Activated CD4-positive, alpha-beta T cell treated with anti-CD3 and anti-CD28 coated beads, Interleukin-2, amount 10 ng/mL, durations not matched to agents 24 days and 14 days (primary cell): ENCODE measurements around the gene USH2A. TPM values are rescaled to one million over a fixed set of nuclear protein-coding genes. Genes with fewer than 3 reads are reported as not detected.

Source experiments
- DNase-seq: peaks from one replicate; pipeline ENCODE4 v3.0.0; 2022
- H3K27ac Mint-ChIP-seq: one replicate; pipeline ENCODE4 v1.8.0; 2022; ENCODE audit warnings: mild to moderate bottlenecking, mixed read lengths
- H3K27me3 Mint-ChIP-seq: one replicate; pipeline ENCODE4 v1.8.0; 2022; ENCODE audit warnings: mixed read lengths
- H3K36me3 Mint-ChIP-seq: one replicate; pipeline ENCODE4 v1.8.0; 2022; ENCODE audit warnings: low read depth, mild to moderate bottlenecking, mixed read lengths
- H3K4me1 Mint-ChIP-seq: one replicate; pipeline ENCODE4 v1.8.0; 2021; ENCODE audit warnings: mixed read lengths
- H3K4me3 Mint-ChIP-seq: one replicate; pipeline ENCODE4 v1.8.0; 2022; ENCODE audit warnings: mild to moderate bottlenecking, moderate library complexity, mixed read lengths
- H3K9me3 Mint-ChIP-seq: one replicate; pipeline ENCODE4 v1.8.0; 2021; ENCODE audit warnings: mixed read lengths
- intact Hi-C: fragments of 100-400 bp; cut with micrococcal nuclease; formaldehyde crosslinking; loops from one replicate; pipeline ENCODE4 v1.15.1; 2023
- total RNA-seq: library from RNA; stranded (reverse); gene quantifications from 2 replicates; pipeline ENCODE4 v1.2.3, GENCODE V29; 2022

Gene USH2A
- total RNA-seq, 1 donor from 2014 or later = not detected

DNA sequence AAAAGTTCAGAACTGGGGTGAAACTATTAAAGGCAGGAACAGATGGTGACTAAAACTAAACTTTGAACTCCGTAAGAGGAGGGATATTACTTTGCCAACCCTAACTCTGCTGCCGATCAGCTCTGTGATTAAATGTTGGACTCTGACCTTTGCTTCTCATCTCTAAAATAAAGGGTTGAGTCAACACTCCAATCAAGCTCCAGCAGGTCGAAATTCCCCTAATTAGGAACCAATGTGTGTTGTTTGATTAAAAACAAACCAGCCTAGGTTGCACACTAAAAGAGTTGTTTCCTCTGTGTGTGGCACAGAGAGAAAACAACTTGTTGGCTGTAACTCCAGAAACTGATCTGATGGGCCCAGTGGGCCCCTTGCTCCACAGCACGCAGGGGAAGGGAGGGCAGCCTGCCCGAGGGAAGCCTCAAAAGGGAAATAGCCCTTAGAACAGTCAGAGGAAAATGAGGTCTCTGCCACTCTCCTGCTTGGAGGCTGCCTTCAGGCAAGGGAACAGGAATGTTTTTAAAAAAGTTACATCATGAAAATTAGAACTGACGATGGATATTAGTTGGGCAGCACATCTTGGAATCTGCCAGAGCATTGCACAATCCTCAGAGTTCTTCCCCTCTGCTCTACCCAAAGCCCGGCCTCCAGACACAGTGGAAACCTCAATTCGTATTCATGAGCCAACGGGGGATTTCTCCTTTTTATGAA is 786.8 kb downstream of the USH2A start:
- H3K4me3 Mint-ChIP-seq = no peak overlapping the region
- H3K4me1 Mint-ChIP-seq = no peaks in the 10 kb centered on the region
- no peaks in the 10 kb centered on the region for H3K36me3 Mint-ChIP-seq
- no peaks in the 10 kb centered on the region for H3K27me3 Mint-ChIP-seq
- H3K9me3 Mint-ChIP-seq = no peaks in the 10 kb centered on the region
- H3K27ac Mint-ChIP-seq = no peak overlapping the region
- DNase-seq = no peak
- intact Hi-C loops = no loop called here

DNA sequence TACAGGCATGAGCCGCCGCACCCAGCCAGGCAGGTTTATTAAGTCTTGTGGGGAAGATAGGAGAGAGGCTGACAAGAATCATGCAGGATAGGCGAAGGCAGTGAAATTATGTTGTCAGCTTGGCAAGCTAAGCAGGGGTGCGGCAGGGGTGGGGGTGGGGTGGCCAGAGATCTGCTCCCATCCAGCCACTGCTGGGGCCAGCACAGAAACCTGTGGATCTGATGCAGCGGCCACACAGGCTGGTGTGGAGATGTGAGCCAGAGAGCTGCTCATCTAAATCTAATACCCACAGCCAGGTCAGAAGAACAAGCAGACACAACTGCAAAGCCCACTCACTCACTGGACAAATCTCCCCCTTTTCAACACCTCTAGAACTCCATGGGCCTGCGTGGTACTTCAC is 787.4 kb downstream of the USH2A start:
- no peaks in the 10 kb centered on the region for H3K36me3 Mint-ChIP-seq
- intact Hi-C loops = no loop called here

DNA sequence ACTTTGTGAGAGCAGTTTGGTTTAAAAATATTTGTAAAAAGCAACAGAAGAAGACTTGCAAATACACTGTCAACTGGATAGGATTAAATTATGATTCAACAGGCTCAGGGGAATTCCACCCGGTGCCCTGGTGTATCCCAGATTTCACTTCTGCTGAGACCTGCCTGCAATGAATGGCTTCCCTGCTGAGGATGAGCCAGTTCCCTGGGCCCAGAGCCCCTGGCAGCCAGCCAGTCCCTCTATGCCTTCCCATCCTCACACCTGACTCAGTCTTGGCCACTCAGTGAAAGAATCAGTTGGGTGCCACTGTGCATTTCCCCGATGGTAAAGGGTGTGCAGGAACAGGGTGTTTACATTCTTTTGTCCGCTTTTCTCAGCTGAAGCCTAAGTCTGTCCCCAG is 791.8 kb downstream of the USH2A start:
- H3K36me3 Mint-ChIP-seq = no peaks in the 10 kb centered on the region
- H3K27ac Mint-ChIP-seq = no peak overlapping the region
- H3K9me3 Mint-ChIP-seq = no peaks in the 10 kb centered on the region
- DNase-seq = no peak
- no peaks in the 10 kb centered on the region for H3K27me3 Mint-ChIP-seq
- intact Hi-C loops = no loop called here
- H3K4me1 Mint-ChIP-seq = no peaks in the 10 kb centered on the region
- no peak overlapping the region for H3K4me3 Mint-ChIP-seq

More for the DNA sequence above, 787.4 kb downstream of the USH2A start:
- Mint-ChIP-seq H3K4me1 (no peaks in the 10 kb centered on the region), H3K27ac (no peak overlapping the region), H3K9me3 (no peaks in the 10 kb centered on the region), H3K4me3 (no peak overlapping the region), H3K27me3 (no peaks in the 10 kb centered on the region)
- DNase-seq = no peak

DNA sequence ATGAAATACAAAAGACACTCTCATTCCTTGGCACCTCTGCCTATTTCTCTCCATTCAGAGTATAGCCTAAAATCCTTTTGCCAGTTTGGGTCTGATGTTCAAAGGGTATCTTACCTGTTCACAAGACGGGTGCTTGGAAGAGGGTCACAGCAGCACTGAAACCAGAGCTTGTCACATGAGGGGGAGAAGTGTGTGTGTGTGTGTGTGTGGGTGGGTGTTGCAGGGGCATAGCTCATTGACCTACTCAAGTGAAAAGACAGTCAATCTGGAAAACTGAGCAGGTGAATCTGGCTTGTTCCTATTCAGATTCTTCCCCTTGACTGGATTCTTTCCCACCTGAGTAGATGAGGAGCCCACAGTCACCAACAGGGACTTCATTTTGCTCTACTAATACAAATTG is 792.2 kb downstream of the USH2A start:
- intact Hi-C loops = no loop called here
- Mint-ChIP-seq H3K27ac (no peak overlapping the region), H3K27me3 (no peaks in the 10 kb centered on the region), H3K36me3 (no peaks in the 10 kb centered on the region), H3K9me3 (no peaks in the 10 kb centered on the region), H3K4me1 (no peaks in the 10 kb centered on the region), H3K4me3 (no peak overlapping the region)
- DNase-seq = no peak

DNA sequence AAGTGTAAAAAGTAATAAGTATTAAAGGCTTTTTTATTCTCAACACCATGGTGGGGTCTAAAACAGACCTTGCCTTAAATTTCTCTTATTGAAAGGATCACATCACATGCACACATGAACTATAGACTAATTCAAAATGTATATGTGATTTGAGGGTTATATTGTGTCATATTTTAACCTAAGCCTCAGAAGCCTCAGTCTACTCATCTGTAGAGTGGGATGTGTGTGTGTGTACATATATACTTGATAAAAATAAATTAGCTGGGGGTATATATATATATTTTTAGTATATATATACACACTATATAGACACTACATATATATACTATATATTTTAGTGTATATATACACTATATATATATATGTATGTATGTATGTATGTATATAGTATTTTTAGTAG is 797.3 kb downstream of the USH2A start:
- intact Hi-C loops = no loop called here
- Mint-ChIP-seq H3K9me3 (no peaks in the 10 kb centered on the region), H3K36me3 (no peaks in the 10 kb centered on the region), H3K4me3 (no peak overlapping the region), H3K4me1 (no peaks in the 10 kb centered on the region), H3K27ac (no peak overlapping the region), H3K27me3 (no peaks in the 10 kb centered on the region)
- DNase-seq = no peak

DNA sequence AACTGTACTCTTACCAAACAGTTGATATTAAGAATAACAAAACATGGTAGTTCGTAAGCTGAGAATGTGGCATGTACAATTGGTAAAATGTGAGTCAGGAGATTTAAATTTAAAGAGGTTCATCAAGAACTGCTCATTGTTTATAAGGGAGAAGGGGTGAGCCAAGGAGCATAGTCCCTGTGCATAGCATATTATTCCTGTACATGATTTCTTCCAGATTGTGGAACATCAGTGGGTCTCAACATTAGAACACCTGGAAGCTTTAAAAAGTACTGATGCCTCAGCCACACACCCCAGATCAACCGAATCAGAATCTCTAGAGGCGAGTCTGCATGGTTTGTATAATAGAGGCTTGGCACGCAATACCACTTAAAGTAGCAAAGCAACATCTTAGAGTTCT is 800.1 kb downstream of the USH2A start:
- H3K27ac Mint-ChIP-seq = no peak overlapping the region
- peaks cover 3% of the 10 kb centered on the region for H3K36me3 Mint-ChIP-seq
- intact Hi-C loops = no loop called here
- no peaks in the 10 kb centered on the region for H3K4me1 Mint-ChIP-seq
- H3K4me3 Mint-ChIP-seq = no peak overlapping the region
- no peaks in the 10 kb centered on the region for H3K27me3 Mint-ChIP-seq
- DNase-seq = no peak
- no peaks in the 10 kb centered on the region for H3K9me3 Mint-ChIP-seq

DNA sequence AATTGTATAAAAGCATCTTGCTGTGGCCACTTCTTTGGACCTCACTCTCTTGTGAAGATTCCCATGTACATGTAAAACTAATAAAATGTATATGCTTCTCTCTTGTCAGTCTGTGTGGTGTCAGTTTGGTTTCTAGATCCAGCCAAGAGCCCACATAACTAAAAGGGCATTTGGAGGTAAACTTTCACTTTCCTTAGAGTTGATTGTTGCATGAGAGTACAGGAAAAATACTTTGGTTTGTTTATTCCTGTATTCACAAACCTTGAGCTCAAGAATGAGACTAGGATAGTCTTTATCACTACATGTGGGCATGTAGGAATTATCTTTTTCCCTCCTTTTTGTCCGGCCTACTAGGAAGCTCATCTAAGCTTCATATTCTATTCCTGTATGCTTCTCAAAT is 805.3 kb downstream of the USH2A start:
- no peak overlapping the region for H3K27ac Mint-ChIP-seq
- H3K4me1 Mint-ChIP-seq = peaks cover 4% of the 10 kb centered on the region
- H3K27me3 Mint-ChIP-seq = no peaks in the 10 kb centered on the region
- H3K4me3 Mint-ChIP-seq = no peak overlapping the region
- intact Hi-C loops = no loop called here
- H3K36me3 Mint-ChIP-seq = peaks cover 6% of the 10 kb centered on the region
- DNase-seq = no peak
- H3K9me3 Mint-ChIP-seq = no peaks in the 10 kb centered on the region

DNA sequence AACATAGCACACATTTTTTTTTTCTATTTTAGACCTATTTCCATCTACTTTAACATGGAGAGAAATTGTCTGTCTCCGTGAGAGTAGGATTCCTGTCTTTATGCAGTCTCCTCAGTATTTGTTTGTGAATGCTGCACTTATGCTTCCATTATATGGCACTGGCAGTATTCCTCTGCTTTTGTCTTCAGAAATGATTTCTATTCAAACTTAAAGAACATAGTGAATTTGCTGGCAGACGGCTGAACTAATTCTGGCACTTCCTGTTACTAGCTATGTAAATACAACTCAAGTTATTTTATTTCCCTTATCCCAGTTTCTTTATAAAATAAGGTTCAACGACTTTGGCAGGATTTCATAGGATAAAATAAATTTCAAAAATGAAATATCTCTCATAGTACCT is 810.9 kb downstream of the USH2A start:
- H3K4me3 Mint-ChIP-seq = no peak overlapping the region
- H3K36me3 Mint-ChIP-seq = peaks cover 6% of the 10 kb centered on the region
- no peak overlapping the region for H3K27ac Mint-ChIP-seq
- DNase-seq = no peak
- intact Hi-C loops = no loop called here
- H3K9me3 Mint-ChIP-seq = no peaks in the 10 kb centered on the region
- H3K4me1 Mint-ChIP-seq = no peaks in the 10 kb centered on the region
- H3K27me3 Mint-ChIP-seq = no peaks in the 10 kb centered on the region

DNA sequence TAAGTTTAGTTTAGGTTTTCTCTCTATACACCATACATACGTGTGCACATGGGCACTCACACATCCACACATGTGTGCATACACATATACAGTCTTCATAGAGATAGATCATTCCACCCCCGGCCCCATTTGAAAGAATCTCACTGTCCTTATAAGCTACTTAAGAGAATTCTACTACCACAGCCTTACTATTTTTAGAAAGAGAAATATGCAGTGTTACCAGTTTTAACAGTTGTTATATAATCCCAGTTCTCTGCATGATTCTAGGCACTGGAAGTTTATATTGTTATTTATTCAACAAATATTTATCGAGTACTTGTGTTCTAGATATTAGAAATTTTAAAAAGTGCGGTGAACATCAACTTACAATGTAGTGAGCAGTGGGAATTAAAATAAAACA is 814.6 kb downstream of the USH2A start:
- intact Hi-C loops = no loop called here
- Mint-ChIP-seq H3K9me3 (no peaks in the 10 kb centered on the region), H3K27me3 (no peaks in the 10 kb centered on the region), H3K36me3 (peaks cover 6% of the 10 kb centered on the region), H3K4me3 (no peak overlapping the region), H3K4me1 (no peaks in the 10 kb centered on the region), H3K27ac (no peak overlapping the region)
- no peak for DNase-seq

DNA sequence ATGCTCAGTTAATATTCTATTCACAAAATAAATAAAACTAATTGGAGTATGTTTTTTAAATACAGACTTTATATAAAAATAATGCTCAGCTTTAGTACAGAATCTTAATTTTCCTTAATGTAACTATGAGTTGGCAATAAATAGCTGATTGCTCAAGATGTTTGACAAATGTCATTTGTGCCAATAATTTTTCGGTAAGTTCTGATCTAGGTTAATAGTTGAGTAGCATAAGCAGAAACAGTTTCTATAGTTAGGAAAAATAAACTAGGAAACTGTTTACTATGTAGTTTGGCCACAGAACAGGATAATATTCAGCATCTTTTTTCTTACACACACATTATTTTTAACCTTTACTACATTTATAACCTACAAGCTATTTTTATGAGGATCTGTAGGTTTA is 815.8 kb downstream of the USH2A start:
- intact Hi-C loops = no loop called here
- Mint-ChIP-seq H3K27ac (no peak overlapping the region), H3K36me3 (no peaks in the 10 kb centered on the region), H3K9me3 (no peaks in the 10 kb centered on the region), H3K4me3 (no peak overlapping the region), H3K4me1 (no peaks in the 10 kb centered on the region), H3K27me3 (no peaks in the 10 kb centered on the region)
- no peak for DNase-seq

DNA sequence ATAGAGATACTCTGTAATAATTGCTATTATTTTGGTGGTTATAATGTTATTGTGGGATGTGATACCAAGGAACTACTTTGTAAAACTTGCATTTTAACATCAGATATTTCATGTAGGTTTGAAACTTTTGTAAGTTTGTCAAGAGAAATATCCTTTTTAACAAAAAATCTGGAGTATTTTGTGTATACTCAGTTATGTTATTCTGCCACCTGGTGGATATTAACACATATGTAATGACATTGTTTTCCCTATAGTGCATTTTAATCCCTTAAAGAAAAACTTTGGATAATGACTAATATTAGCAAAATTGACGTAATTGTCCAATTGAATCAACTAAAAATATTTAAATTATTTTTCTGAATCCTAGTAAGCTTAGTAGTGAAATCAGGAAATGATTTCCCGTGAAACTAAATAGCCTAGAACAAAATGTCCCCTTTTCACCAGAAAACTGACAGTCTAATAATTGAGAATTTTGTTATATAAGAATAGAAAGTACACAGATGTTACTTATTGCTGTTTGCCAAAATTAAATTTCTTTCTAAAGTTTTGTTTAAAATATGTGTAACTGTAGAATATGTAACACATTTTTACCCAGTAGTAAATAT is 816.6 kb downstream of the USH2A start:
- no peak for DNase-seq
- no peak overlapping the region for H3K4me3 Mint-ChIP-seq
- intact Hi-C loops = no loop called here
- no peak overlapping the region for H3K27ac Mint-ChIP-seq
- H3K36me3 Mint-ChIP-seq = no peaks in the 10 kb centered on the region
- no peaks in the 10 kb centered on the region for H3K4me1 Mint-ChIP-seq
- H3K27me3 Mint-ChIP-seq = no peaks in the 10 kb centered on the region
- H3K9me3 Mint-ChIP-seq = no peaks in the 10 kb centered on the region

DNA sequence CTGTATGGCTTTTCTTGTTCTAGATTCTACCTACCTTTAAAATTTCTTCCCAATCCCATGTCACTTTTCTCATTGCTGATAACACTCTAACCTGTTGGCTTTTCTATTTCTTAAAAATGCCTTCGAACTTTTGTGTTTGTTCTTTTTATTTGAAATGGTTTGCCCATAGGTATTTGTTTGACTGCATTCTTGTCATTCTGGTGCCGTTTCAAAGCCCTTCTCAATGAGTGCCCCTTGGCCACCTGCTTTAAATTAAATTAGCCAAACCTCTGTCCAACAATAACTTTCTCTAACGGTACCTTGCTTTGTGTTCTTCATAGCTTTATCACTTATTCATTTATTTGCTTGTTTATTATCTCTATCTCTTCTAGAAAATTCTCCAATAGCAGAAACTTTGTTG is 817.2 kb downstream of the USH2A start:
- Mint-ChIP-seq H3K27me3 (no peaks in the 10 kb centered on the region), H3K9me3 (no peaks in the 10 kb centered on the region), H3K4me1 (no peaks in the 10 kb centered on the region), H3K36me3 (no peaks in the 10 kb centered on the region), H3K27ac (no peak overlapping the region), H3K4me3 (no peak overlapping the region)
- no peak for DNase-seq
- intact Hi-C loops = no loop called here

DNA sequence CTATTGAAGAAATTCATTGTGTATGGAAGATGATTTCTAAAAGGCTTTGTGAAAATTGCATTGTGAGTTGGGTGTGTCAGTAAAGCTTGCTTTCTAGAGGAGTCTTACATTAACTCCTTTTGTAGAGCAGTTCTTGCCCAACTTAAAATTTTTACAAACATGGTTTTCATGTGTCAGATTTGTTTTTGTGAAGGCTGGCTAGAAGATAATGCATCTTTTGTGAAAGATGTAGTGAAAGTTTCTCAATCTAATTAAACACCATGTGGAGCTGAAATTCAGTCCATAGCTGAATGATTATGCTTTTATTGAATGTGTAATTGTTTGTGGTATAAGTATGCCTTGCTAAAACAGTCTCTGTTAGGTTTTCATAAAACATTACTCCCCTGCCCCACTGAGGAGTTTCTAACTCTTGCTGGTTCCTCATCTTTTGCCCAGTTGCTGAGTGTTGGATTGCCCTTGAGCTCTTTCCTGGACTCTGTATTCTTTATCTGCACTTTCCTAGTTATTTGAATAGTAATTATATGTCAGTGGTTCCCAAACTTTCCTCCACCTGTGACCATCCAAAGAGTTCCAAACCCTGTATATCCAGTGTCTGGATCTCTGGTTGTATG is 818.1 kb downstream of the USH2A start:
- intact Hi-C loops = no loop called here
- no peak overlapping the region for H3K4me3 Mint-ChIP-seq
- H3K9me3 Mint-ChIP-seq = no peaks in the 10 kb centered on the region
- H3K27ac Mint-ChIP-seq = no peak overlapping the region
- no peaks in the 10 kb centered on the region for H3K4me1 Mint-ChIP-seq
- H3K27me3 Mint-ChIP-seq = no peaks in the 10 kb centered on the region
- DNase-seq = no peak
- H3K36me3 Mint-ChIP-seq = no peaks in the 10 kb centered on the region

DNA sequence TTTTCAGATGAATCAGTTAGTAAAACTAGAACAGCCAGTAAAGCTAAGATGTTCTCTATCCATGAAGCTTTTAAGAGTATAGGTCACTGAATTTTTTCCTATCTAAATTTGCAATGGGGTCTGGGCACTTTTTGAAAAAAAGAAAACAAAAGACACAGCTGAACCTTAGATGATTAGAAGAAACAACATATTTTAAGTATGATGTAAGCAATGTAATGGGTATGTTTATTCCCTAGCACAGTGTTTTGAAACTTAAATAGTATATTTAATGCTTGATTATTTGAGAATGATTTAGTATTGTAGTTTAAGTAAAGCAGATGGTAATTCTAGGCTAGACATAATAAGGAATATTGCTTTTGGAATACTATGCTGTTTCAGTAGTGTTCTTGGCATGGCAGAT is 819.9 kb downstream of the USH2A start:
- intact Hi-C loops = no loop called here
- no peaks in the 10 kb centered on the region for H3K27me3 Mint-ChIP-seq
- H3K27ac Mint-ChIP-seq = no peak overlapping the region
- no peak for DNase-seq
- H3K4me3 Mint-ChIP-seq = no peak overlapping the region
- no peaks in the 10 kb centered on the region for H3K9me3 Mint-ChIP-seq
- no peaks in the 10 kb centered on the region for H3K36me3 Mint-ChIP-seq
- H3K4me1 Mint-ChIP-seq = no peaks in the 10 kb centered on the region

DNA sequence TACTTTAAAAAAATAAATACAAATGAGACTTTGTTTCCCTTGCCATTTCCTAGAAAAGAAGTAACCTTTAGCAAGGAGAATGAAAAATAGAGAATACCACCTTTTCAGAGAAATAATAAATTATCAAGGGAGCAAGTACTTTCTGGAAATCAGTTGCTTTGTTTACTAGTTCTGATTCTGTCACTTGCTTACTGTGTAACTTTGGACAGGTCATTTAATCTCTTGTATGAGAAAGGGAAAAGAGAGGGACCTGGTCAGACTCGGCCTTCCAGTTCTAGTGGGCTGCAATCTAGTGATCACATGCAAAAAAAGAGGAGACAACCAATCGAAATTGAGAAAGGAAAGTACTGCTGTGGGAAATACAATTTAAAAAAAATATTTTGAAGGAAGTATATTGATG is 822.0 kb downstream of the USH2A start:
- Mint-ChIP-seq H3K27ac (no peak overlapping the region), H3K36me3 (peaks cover 3% of the 10 kb centered on the region), H3K27me3 (no peaks in the 10 kb centered on the region), H3K4me1 (no peaks in the 10 kb centered on the region), H3K4me3 (no peak overlapping the region), H3K9me3 (no peaks in the 10 kb centered on the region)
- no peak for DNase-seq
- intact Hi-C loops = no loop called here
